Activated CD4-positive, alpha-beta T cell treated with anti-CD3 and anti-CD28 coated beads, Interleukin-2, Interleukin-6, amounts not matched to agents 100 ng/mL and 50 ng/mL, durations not matched to agents 16 hours and 8 hours (primary cell): Measurements from ENCODE around the gene QSER1.
A peak's percentile ranks its signal among the peaks of the same experiment; 100 is the strongest.
"Not testable (repeated sequence)": the region's sequence is repeated elsewhere in the genome, so short reads cannot be mapped to it uniquely, and the experiment has no call there.

ENCODE experiments used
- DNase-seq: peaks from one replicate; pipeline ENCODE4 v3.0.0-alpha.2; 2020

Gene QSER1

GRCh38 chr11:32891657-32892354 is 805 bp upstream of the QSER1 start:
- peak; percentile 27 for DNase-seq

GRCh38 chr11:32893093-32893342 is 407 bp downstream of the QSER1 start:
- DNase-seq: no peak

GRCh38 chr11:32893343-32894148 is 935 bp downstream of the QSER1 start:
- peak; percentile 49 for DNase-seq

GRCh38 chr11:32894149-32894827 is 1.7 kb downstream of the QSER1 start:
- DNase-seq: peak; percentile 61

GRCh38 chr11:32894921-32895320 is 2.3 kb downstream of the QSER1 start:
- no peak for DNase-seq

- DNase-seq: no peak
Measured at GRCh38 chr11:32895471-32895870, 2.9 kb downstream of the QSER1 start.

GRCh38 chr11:32897103-32897502 is 4.5 kb downstream of the QSER1 start:
- no peak for DNase-seq

GRCh38 chr11:32899438-32899837 is 6.8 kb downstream of the QSER1 start:
- DNase-seq: no peak

GRCh38 chr11:32902089-32902665 is 9.6 kb downstream of the QSER1 start:
- no peak for DNase-seq

- DNase-seq: no peak
Measured at GRCh38 chr11:32905028-32905667, 12.5 kb downstream of the QSER1 start.

- no peak for DNase-seq
Measured at GRCh38 chr11:32908619-32909018, 16.0 kb downstream of the QSER1 start.

- DNase-seq: no peak
Measured at GRCh38 chr11:32911413-32911812, 18.8 kb downstream of the QSER1 start.

- DNase-seq: no peak
Measured at GRCh38 chr11:32913445-32913844, 20.8 kb downstream of the QSER1 start.

- no peak for DNase-seq
Measured at GRCh38 chr11:32916361-32916760, 23.8 kb downstream of the QSER1 start.

- DNase-seq: no peak
Measured at GRCh38 chr11:32916994-32917393, 24.4 kb downstream of the QSER1 start.

GRCh38 chr11:32918427-32918826 is 25.8 kb downstream of the QSER1 start:
- DNase-seq: no peak

- no peak for DNase-seq
Measured at GRCh38 chr11:32919338-32919737, 26.7 kb downstream of the QSER1 start.

- DNase-seq: no peak
Measured at GRCh38 chr11:32920570-32920969, 28.0 kb downstream of the QSER1 start.

GRCh38 chr11:32921204-32921603 is 28.6 kb downstream of the QSER1 start:
- no peak for DNase-seq

GRCh38 chr11:32931606-32932005 is 39.0 kb downstream of the QSER1 start:
- no peak for DNase-seq

- no peak for DNase-seq
Measured at GRCh38 chr11:32932196-32932595, 39.6 kb downstream of the QSER1 start.

GRCh38 chr11:32935462-32936029 is 42.9 kb downstream of the QSER1 start:
- no peak for DNase-seq

- not testable (repeated sequence) for DNase-seq
Measured at GRCh38 chr11:32936178-32936577, 43.6 kb downstream of the QSER1 start.
